NCI-H187 (cell line): ENCODE measurements around the gene POM121L2.
A peak's percentile ranks its signal among the peaks of the same experiment; 100 is the strongest.

Source experiments
- DNase-seq, 2 experiments: peaks; one replicate each; lab custom pipeline; 2025; lab: John Stamatoyannopoulos, UW

Gene POM121L2

GRCh38 chr6:27312146-27312949 is at the start of gene POM121L2:
POM121L2 (minus strand) TSS chr6:27312273; CDS start chr6:27312170, 103 bp downstream.
- DNase-seq = peak; percentile 8

- no peak for DNase-seq
These were observed 47.2 kb upstream of the POM121L2 start for GRCh38 chr6:27359231-27359630.

GRCh38 chr6:27358786-27359185 is 46.7 kb upstream of the POM121L2 start:
- DNase-seq = no peak

- no peak for DNase-seq
These were observed 40.8 kb upstream of the POM121L2 start for GRCh38 chr6:27352850-27353249.

GRCh38 chr6:27334141-27334540 is 22.1 kb upstream of the POM121L2 start:
- no peak for DNase-seq

GRCh38 chr6:27333642-27334040 is 21.6 kb upstream of the POM121L2 start:
- DNase-seq = no peak

GRCh38 chr6:27332692-27333641 is 20.9 kb upstream of the POM121L2 start:
- no peak for DNase-seq

- no peak for DNase-seq
These were observed 15.1 kb upstream of the POM121L2 start for GRCh38 chr6:27327023-27327738.

GRCh38 chr6:27321901-27322300 is 9.8 kb upstream of the POM121L2 start:
- DNase-seq = no peak

GRCh38 chr6:27321370-27321769 is 9.3 kb upstream of the POM121L2 start:
- no peak for DNase-seq

- no peak for DNase-seq
These were observed 6.9 kb upstream of the POM121L2 start for GRCh38 chr6:27318973-27319372.

- no peak for DNase-seq
These were observed 2.0 kb upstream of the POM121L2 start for GRCh38 chr6:27314046-27314445.

GRCh38 chr6:27312950-27313271 is 838 bp upstream of the POM121L2 start:
- DNase-seq = no peak

GRCh38 chr6:27311806-27312145 is 297 bp downstream of the POM121L2 start:
- no peak for DNase-seq

GRCh38 chr6:27303613-27304272 is 8.3 kb downstream of the POM121L2 start:
- DNase-seq = no peak

- DNase-seq = no peak
These were observed 14.0 kb downstream of the POM121L2 start for GRCh38 chr6:27297857-27298730.

- DNase-seq = no peak
These were observed 14.6 kb downstream of the POM121L2 start for GRCh38 chr6:27297484-27297856.

- no peak for DNase-seq
These were observed 15.8 kb downstream of the POM121L2 start for GRCh38 chr6:27296106-27296783.

GRCh38 chr6:27295301-27296079 is 16.6 kb downstream of the POM121L2 start:
- no peak for DNase-seq

- no peak for DNase-seq
These were observed 17.7 kb downstream of the POM121L2 start for GRCh38 chr6:27294409-27294808.
